Pulmonary artery endothelial cell (primary cell): Measurements from ENCODE around the gene MTF1. TPM values are rescaled to one million over a fixed set of nuclear protein-coding genes. Genes with fewer than 3 reads are reported as not detected.
"Not testable (repeated sequence)": the region's sequence is repeated elsewhere in the genome, so short reads cannot be mapped to it uniquely, and the experiment has no call there.

ENCODE experiments used
- DNase-seq: peaks from one replicate; pipeline ENCODE4 v3.0.0-alpha.2; 2011; ENCODE audit warnings: low read depth, low spot score
- total RNA-seq: library from RNA; depleted of rRNA; stranded (reverse); fragments of >200 nt; gene quantifications from 2 replicates; pipeline ENCODE4 v1.2.3, GENCODE V29; 2014

MTF1 gene
- total RNA-seq, 1 donor from 2014 or later: 2.2 TPM

- no peak for DNase-seq
These were observed 64.7 kb downstream of the MTF1 start for GRCh38 chr1:37794372-37795339.

GRCh38 chr1:37793773-37794371 is 65.5 kb downstream of the MTF1 start, which contains the start of gene MANEAL:
TSS of gene MANEAL (plus strand) at chr1:37793847. CDS start at chr1:37794183, 336 bp downstream.
- DNase-seq: no peak

- no peak for DNase-seq
These were observed 66.3 kb downstream of the MTF1 start for GRCh38 chr1:37792943-37793686.

- no peak for DNase-seq
These were observed 76.9 kb downstream of the MTF1 start for GRCh38 chr1:37782491-37782890.

- no peak for DNase-seq
These were observed 80.7 kb downstream of the MTF1 start for GRCh38 chr1:37778654-37779053.

- no peak for DNase-seq
These were observed 82.4 kb downstream of the MTF1 start for GRCh38 chr1:37776946-37777516.

- DNase-seq: not testable (repeated sequence)
These were observed 88.0 kb downstream of the MTF1 start for GRCh38 chr1:37771440-37771839.

- no peak for DNase-seq
These were observed 91.9 kb downstream of the MTF1 start for GRCh38 chr1:37767488-37767887.

- no peak for DNase-seq
These were observed 93.3 kb downstream of the MTF1 start for GRCh38 chr1:37765916-37766664.

- DNase-seq: no peak
These were observed 94.4 kb downstream of the MTF1 start, which contains the start of gene EPHA10 for GRCh38 chr1:37764888-37765441. TSS of gene EPHA10 (minus strand) at chr1:37765120. CDS start at chr1:37765066, 54 bp downstream.

GRCh38 chr1:37764414-37764825 is 95.0 kb downstream of the MTF1 start:
- DNase-seq: no peak

GRCh38 chr1:37763791-37764413 is 95.5 kb downstream of the MTF1 start:
- no peak for DNase-seq

GRCh38 chr1:37762516-37762915 is 96.9 kb downstream of the MTF1 start:
- no peak for DNase-seq

GRCh38 chr1:37761416-37762095 is 97.8 kb downstream of the MTF1 start:
- no peak for DNase-seq

Other genes with a start within 250 kb of the MTF1 start
- not detected in 2 replicates for gene RSPO1, start 224.7 kb downstream of the MTF1 start, total RNA-seq
- gene CDCA8, start 167.1 kb downstream of the MTF1 start, total RNA-seq: 8.6 and 22.2 TPM in 2 replicates
- gene EPHA10, start 94.5 kb downstream of the MTF1 start, total RNA-seq: not detected in 2 replicates
- 0.40 and 0.88 TPM in 2 replicates for gene MANEAL, start 65.7 kb downstream of the MTF1 start, total RNA-seq
- 15.9 and 16.4 TPM in 2 replicates for gene C1orf122, start 51.8 kb downstream of the MTF1 start, total RNA-seq
- gene YRDC, start 51.4 kb downstream of the MTF1 start, total RNA-seq: 23.9 and 25.8 TPM in 2 replicates
- gene INPP5B, start 87.5 kb upstream of the MTF1 start, total RNA-seq: 17.9 and 22.0 TPM in 2 replicates
- 112 and 137 TPM in 2 replicates for gene SF3A3, start 130.4 kb upstream of the MTF1 start, total RNA-seq
- 13.9 and 14.4 TPM in 2 replicates for gene FHL3, start 145.9 kb upstream of the MTF1 start, total RNA-seq
- gene UTP11, start 153.1 kb upstream of the MTF1 start, total RNA-seq: 47.7 and 55.9 TPM in 2 replicates
- gene POU3F1, start 187.2 kb upstream of the MTF1 start, total RNA-seq: not detected in 2 replicates